Activated CD4-positive, alpha-beta T cell treated with anti-CD3 and anti-CD28 coated beads for 4 hours (primary cell): ENCODE measurements around the gene CCDC89.

Experiments used
- DNase-seq, 2 donors: peaks; one replicate each; pipeline ENCODE4 v3.0.0-alpha.2; 2020

The CCDC89 gene

GRCh38 chr11:85685820-85686459, at the start of gene CCDC89:
Gene CCDC89, minus strand, starts transcription at chr11:85686195. Its CDS starts 65 bp downstream, at chr11:85686130.
- DNase-seq = no peak

DNA sequence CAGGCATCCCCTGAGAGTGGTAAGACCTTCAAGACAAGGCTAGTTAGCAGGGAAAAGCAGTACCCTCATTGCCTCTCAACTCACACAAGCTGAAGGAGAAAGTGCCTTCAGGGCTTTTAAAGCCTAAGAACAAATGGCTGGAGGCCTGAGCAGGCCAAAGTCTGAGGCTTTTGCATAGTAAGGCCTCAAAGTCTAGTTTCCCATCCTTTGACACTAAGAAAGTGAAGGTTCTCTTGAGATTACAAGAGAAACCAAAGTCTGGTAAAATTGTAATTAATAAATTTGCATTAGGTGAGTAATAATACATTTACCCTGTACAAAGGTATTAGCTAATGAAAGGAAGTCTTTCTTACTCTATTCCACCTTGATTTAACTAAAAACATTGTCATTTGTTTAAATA, 47.0 kb upstream of the CCDC89 start:
- no peak for DNase-seq

DNA sequence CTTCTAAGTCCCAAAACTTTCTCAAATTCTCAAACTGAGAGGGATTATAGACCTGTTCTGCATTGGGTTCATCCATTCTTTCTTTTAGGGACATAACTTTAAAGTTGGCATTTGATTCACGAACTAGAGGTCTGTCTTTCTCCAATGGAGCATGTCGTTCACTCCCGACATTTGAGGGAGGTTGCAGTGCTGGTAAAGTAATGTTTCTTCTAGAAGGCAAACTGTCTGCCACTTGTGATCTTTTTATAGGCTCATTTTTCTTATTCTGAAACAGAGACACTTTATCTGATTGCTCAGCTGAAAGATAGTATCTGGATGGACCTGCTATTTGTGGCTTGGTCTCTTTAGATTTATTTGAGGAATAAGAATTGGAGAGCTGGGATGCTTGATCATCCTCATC, 40.4 kb upstream of the CCDC89 start:
- no peak for DNase-seq

DNA sequence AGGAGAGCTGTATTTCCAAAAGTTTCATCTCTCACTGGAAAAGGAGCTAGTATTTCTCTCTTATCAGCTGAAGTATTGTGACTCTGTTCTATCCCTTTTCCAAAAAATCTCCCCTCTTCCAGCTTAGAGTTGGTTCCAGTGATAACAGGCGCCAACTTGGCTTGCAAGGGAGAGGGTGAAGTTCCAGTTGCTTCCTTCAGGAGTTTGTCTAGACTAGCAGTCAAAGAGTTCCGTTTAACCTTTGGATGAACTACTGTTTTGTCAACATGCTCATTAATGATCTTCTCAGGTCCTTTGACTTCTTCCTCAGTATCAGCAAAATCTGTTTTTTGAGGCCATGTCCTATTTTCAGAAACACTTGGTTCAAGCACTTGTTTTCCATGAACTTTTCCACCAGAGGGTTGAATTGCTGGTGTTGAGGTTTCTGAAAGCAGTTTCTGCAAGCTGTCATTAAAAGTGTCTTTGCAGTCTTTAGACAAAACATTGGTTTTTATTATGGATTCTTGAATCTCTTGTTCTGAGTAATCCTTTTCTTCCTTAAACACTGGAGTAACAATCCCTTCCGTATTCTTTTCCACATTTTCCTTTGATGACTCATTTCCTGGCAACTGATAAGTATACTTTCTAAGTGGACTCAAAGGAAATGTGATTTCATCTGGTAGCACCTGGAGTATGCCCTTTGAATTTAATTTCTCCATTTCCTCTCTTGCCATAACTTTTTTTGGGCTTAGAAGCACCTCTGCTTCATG, 39.7 kb upstream of the CCDC89 start:
- DNase-seq = no peak

DNA sequence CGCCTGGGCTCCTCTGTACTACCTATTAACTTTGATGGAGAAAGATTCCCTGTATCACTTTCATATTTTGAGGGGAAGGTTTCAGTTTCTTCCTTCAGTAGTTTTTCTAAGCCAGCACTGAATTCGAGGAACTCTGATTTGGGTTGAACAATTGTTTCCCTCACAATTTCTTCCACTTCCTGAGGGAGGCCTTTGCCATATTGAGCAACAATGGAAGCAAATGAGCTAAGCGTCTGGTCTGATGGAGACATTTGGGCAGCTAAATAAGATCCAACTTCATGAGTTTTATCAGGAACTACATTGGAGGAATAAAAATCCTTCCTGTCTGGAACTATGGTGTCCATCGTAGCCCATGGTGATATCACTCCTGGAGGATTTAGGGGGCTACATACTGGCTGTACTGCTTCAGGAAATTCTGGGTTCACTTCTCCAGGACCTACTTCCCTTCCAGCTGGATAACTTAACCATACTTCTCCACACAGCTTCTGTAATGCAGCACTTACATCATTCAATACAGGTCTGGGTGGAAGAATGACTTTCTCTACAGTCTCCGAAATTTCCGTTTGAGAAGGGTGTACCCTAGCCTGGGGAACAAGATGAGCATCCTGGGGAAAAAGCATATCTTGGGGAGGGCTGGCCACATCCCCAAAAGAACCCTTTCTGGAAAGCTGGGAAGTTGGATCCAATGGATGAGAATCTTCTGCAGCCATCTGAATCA, 38.9 kb upstream of the CCDC89 start:
- DNase-seq = no peak

DNA sequence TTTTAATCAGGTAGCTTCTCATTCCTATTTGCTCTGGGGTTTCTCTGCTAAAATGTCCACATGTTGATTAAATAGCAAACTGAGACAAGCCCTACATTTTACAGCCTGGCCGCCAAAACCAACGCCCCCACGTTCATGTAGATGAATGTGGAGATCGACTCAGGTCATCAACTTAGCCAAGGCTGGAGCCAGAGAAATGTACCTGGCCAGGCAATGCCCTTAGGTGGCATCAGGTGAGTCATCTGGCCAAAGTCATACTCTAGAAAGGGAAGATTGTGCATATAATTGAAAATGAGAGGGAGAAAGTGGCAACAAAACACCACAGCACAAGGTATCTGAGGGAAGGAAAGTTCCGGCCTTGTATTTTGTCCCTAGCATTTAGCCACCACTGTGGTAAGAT, 37.1 kb upstream of the CCDC89 start:
- no peak for DNase-seq

DNA sequence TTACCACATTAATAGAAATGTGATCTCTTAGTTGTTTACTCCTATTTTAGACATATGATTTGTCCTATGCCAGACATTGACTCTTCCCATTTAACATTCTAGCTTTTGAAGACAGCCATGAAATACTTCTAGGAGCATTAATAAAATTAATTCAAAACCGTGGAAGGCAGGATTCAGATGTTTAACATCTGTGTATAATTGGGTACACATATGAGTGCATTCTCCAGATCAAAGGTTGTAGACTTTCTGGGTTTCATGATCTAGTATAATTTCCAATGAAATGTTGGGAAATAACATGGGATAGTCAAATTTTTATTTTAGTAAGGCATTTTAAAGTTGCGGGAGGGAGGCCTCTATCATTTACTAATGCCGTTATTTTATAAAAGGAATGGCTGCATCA, 35.2 kb upstream of the CCDC89 start:
- DNase-seq = no peak

GRCh38 chr11:85718991-85719807, 33.2 kb upstream of the CCDC89 start:
- no peak for DNase-seq

GRCh38 chr11:85718126-85718943, 32.3 kb upstream of the CCDC89 start:
- no peak for DNase-seq

- DNase-seq = no peak
These were observed 31.4 kb upstream of the CCDC89 start for GRCh38 chr11:85717429-85717828.

GRCh38 chr11:85712953-85713352, 27.0 kb upstream of the CCDC89 start:
- no peak for DNase-seq

DNA sequence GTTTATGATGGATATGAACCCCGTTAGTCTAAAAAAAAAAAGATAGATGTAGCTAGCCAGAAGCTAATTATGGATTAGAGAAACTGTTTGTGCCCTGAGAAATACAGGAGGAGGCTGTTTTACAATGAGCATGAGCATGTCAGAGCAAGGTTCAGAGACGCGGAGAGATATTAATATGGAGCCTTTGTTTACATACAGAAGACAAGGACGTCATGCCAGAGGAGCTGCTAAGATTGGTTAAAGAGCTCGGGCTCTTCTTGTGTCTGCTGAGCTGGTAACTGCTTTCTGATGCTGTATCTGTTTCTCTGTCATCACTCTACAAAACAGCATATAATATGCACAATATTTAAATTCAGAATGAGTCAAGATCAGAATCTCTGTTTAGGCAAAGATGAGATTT, 24.9 kb upstream of the CCDC89 start:
- no peak for DNase-seq

DNA sequence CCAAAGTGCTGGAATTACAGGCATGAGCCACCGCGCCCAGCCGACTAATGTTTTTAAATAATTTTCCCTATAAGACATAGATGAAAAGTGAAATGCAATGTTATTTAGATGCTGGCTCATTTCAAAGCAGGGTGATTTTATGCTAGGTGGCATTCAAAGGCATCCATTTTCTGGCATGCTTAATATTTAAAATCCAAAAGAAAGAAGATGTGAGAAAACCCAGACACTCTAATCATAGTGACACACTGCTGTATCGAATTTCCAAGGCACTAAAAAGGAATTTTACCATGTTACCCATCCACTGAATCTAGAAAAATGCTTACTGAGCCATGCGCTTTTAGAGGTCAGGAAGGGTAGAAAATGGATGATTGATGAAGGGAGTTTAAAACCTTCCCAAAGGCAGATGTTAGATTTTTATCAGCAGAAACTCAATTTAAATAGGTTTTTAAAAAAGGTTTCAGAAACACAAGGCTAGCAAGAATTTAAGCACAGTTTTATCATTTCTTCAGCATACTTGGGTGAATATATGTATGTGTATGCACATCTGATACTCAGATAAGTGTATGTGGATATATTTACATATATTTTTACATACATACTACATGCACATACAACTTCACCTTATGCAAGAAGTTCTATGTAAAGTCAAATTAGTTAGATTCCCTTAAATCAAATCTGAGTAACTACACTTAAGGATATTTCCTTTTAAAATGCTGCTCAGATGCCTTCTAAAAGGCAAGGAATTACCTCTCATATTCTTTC, 24.1 kb upstream of the CCDC89 start:
- DNase-seq = no peak

- DNase-seq = no peak
These were observed 19.8 kb upstream of the CCDC89 start for GRCh38 chr11:85705800-85706199.

DNA sequence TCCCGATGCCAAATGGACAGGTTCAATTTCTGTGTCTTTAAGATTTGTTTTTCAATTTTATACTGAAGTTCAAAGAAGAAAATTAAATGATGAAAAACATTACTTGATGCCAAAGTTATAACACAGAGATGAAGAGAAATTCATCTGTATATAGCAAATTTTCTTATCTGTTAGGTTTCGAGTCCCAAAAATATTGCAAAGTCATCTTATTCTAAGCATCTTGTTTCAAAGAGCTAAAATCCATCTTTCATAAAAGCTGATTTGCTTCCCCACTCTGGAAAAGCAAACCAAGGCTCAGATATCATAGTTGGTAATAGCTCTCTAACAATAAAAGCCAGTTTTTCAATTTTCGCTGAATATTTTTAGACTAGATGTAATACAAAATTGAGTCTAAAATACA, 19.0 kb upstream of the CCDC89 start:
- no peak for DNase-seq

DNA sequence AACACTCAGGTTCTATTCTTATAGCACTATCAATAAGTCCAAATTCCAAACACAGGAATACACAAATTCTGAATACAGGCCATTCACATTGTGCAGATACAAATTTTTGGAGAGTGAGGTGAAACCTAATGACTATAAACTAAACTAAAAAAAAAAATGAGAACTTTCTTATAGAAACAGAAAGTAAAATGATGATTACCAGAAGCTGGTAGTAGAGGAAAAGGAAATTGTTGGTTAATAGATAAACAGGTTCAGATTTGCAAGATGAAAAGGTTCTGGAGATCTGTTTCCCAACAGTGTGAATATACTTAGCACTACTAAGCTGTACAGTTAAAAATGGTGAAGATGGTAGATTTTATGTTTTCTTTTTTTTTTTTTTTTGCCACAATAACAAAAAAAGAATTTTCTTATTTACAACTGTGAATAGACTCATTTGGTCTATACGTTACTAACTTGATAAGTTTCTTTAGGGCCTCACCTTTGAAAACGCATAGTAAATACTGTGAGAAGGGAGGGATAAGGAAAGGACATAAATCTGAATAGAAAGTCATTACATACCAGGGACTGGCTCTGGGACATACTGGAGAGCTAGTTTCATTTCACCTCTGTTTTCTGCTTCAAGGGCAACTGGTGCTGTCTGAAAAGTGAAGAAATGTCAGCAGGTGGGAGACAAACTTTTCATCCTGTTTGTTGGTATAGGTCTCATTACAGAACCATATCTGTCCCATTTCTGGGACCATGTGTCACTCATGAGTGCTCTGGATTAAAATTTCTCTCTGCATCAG, 14.2 kb upstream of the CCDC89 start:
- no peak for DNase-seq

- DNase-seq = no peak
These were observed 12.2 kb upstream of the CCDC89 start for GRCh38 chr11:85698195-85698594.

GRCh38 chr11:85697747-85698146, 11.8 kb upstream of the CCDC89 start:
- DNase-seq = no peak

DNA sequence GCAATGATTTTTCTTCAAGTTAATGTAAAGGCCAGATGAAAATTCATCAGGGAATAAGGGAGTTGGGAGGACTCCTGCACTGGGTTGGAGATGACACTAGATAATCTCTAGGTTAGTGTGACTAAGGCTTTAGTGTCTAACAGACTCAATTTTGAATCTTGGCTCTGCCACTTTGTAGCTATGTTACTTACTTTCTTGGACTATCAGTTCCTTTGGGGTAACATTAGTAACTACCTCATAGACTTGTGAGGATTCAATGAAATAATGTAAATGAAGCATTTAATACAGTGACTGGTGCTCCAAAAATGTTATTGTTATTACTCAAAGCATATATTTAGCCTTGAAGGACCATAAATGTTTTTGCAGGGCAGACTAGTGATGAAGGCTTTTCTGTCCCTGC, 9.6 kb upstream of the CCDC89 start:
- no peak for DNase-seq

GRCh38 chr11:85694385-85694980, 8.5 kb upstream of the CCDC89 start:
- peak in 1 of 2 donors; percentile 34 for DNase-seq
